SK-N-SH (cell line): ENCODE results near the gene SPOCK1. TPM values are rescaled to one million over a fixed set of nuclear protein-coding genes. Genes with fewer than 3 reads are reported as not detected.

Source experiments
- CTCF ChIA-PET: fragments of 300-600, 350-600 bp; formaldehyde crosslinking; extraction: SDS; loops from one replicate; lab custom pipeline; 2021; lab: Yijun Ruan, JAX
- POLR2A ChIA-PET: fragments of 350-600 bp; sonication (Branson Sonifier 250); formaldehyde crosslinking; extraction: SDS; loops from one replicate; lab custom pipeline; 2020; ENCODE audit warnings: antibody characterized with exemption, inconsistent platforms; lab: Yijun Ruan, JAX
- DNase-seq: peaks from one replicate; pipeline ENCODE4 v3.0.0; 2012
- H2AFZ ChIP-seq: fragments of 200-600 bp; sonication (generic); 2 replicates; pipeline ENCODE4 v1.8.1; 2016; ENCODE audit warnings: antibody characterized with exemption, mild to moderate bottlenecking, low read depth
- H3F3A ChIP-seq: fragments of 200-600 bp; sonication (generic); replicated peaks from 2 replicates; pipeline ENCODE3; 2016; ENCODE audit warnings: antibody characterized with exemption, mild to moderate bottlenecking; ENCODE audit not compliant: insufficient read depth
- H3K27ac ChIP-seq, 2 experiments: fragments of 200-500 bp in 1 of 2; fragments of 200-600 bp in 1 of 2; sonication (Bioruptor generic) in 1 of 2; sonication (generic), shearing (Covaris generic) in 1 of 2; 2 replicates each; pipeline versions ENCODE4 v1.5.1 to v1.6.1; 2014 to 2016; ENCODE audit warnings: low read depth in 2 of 2, inconsistent platforms in 1 of 2, low read length in 1 of 2, mild to moderate bottlenecking in 1 of 2, mixed read lengths in 1 of 2
- H3K27me3 ChIP-seq: fragments of 200-600 bp; sonication (generic), shearing (Covaris generic); 2 replicates; pipeline ENCODE4 v1.6.1; 2016; ENCODE audit warnings: mixed run types; ENCODE audit not compliant: insufficient read depth
- H3K36me3 ChIP-seq, 2 experiments: fragments of 200-500 bp in 1 of 2; fragments of 200-600 bp in 1 of 2; sonication (Bioruptor generic) in 1 of 2; sonication (generic) in 1 of 2; replicated peaks in 1 of 2; 2 replicates each; pipeline versions ENCODE3 to v1.5.1; 2014 to 2016; ENCODE audit warnings: low read length in 1 of 2, mild to moderate bottlenecking in 1 of 2; ENCODE audit not compliant: insufficient read depth in 2 of 2, control insufficient read depth in 1 of 2
- H3K4me1 ChIP-seq, 2 experiments: fragments of 200-500 bp in 1 of 2; fragments of 200-600 bp in 1 of 2; sonication (Bioruptor generic) in 1 of 2; sonication (generic), shearing (Covaris generic) in 1 of 2; 2 replicates each; pipeline versions ENCODE4 v1.5.1 to v1.6.1; 2014 to 2016; ENCODE audit warnings: low read depth in 1 of 2, low read length in 1 of 2, mixed run types in 1 of 2; ENCODE audit not compliant: insufficient read depth in 2 of 2, control insufficient read depth in 1 of 2
- H3K4me2 ChIP-seq: fragments of 200-600 bp; sonication (generic), shearing (Covaris generic); 2 replicates; pipeline ENCODE4 v1.6.1; 2017; ENCODE audit warnings: mixed run types
- H3K4me3 ChIP-seq, 2 experiments: fragments of 200-500 bp in 1 of 2; fragments of 200-600 bp in 1 of 2; sonication (Bioruptor generic) in 1 of 2; sonication (generic), shearing (Covaris generic) in 1 of 2; 2 replicates each; pipeline versions ENCODE4 v1.5.1 to v1.8.1; 2014 to 2016; ENCODE audit warnings: low read depth in 2 of 2, inconsistent platforms in 1 of 2, low read length in 1 of 2, mild to moderate bottlenecking in 1 of 2, mixed read lengths in 1 of 2, moderate library complexity in 1 of 2
- H3K79me2 ChIP-seq: fragments of 200-600 bp; sonication (generic); 2 replicates; pipeline ENCODE4 v1.8.1; 2017; ENCODE audit warnings: mild to moderate bottlenecking; ENCODE audit not compliant: insufficient read depth
- H3K9ac ChIP-seq: fragments of 200-600 bp; sonication (generic); 2 replicates; pipeline ENCODE4 v1.6.1; 2017; ENCODE audit warnings: mixed run types
- H3K9me2 ChIP-seq: fragments of 200-600 bp; sonication (generic); 2 replicates; pipeline ENCODE4 v1.6.1; 2017; ENCODE audit warnings: mixed run types
- H3K9me3 ChIP-seq: fragments of 200-600 bp; sonication (generic); 2 replicates; pipeline ENCODE4 v1.6.1; 2017; ENCODE audit warnings: mixed run types, mild to moderate bottlenecking, moderate library complexity
- H4K20me1 ChIP-seq: fragments of 200-600 bp; sonication (generic); 2 replicates; pipeline ENCODE4 v1.6.1; 2017; ENCODE audit warnings: mild to moderate bottlenecking, mixed run types; ENCODE audit not compliant: insufficient read depth
- EP300 ChIP-seq, 2 experiments: IDR thresholded peaks; 2 replicates each; pipeline versions ENCODE4 v1.4.0 to v1.6.1; 2012; ENCODE audit warnings: borderline replicate concordance in 1 of 2, low read depth in 1 of 2, low read length in 1 of 2
- FOXM1 ChIP-seq: IDR thresholded peaks from 2 replicates; pipeline ENCODE4 v1.4.0; 2012; ENCODE audit warnings: low read depth, mild to moderate bottlenecking
- GATA2 ChIP-seq: sonication (generic); formaldehyde crosslinking; IDR thresholded peaks from 2 replicates; pipeline ENCODE4 v1.5.0; 2020; ENCODE audit warnings: mild to moderate bottlenecking, missing genetic modification reagents
- MXI1 ChIP-seq: IDR thresholded peaks from 2 replicates; pipeline ENCODE4 v1.6.1; 2012; ENCODE audit warnings: mild to moderate bottlenecking, low read depth, low read length, improper control_type of control experiment
- NRF1 ChIP-seq: IDR thresholded peaks from 2 replicates; pipeline ENCODE4 v1.6.1; 2012; ENCODE audit warnings: low read depth, mild to moderate bottlenecking, low read length
- POLR2AphosphoS5 ChIP-seq: IDR thresholded peaks from 2 replicates; pipeline ENCODE4 v1.6.1; 2012; ENCODE audit warnings: low read depth, low read length
- RAD21 ChIP-seq: IDR thresholded peaks from 2 replicates; pipeline ENCODE4 v1.6.1; 2012; ENCODE audit warnings: mild to moderate bottlenecking, low read length
- RFX5 ChIP-seq: IDR thresholded peaks from 2 replicates; pipeline ENCODE4 v1.6.1; 2012; ENCODE audit warnings: mild to moderate bottlenecking, improper control_type of control experiment, low read length
- SIN3A ChIP-seq: IDR thresholded peaks from 2 replicates; pipeline ENCODE4 v1.6.1; 2012; ENCODE audit warnings: low read depth, mild to moderate bottlenecking, low read length, moderate library complexity, borderline replicate concordance
- TAF1 ChIP-seq: IDR thresholded peaks from 2 replicates; pipeline ENCODE4 v1.6.1; 2012; ENCODE audit warnings: low read depth, mild to moderate bottlenecking, low read length, moderate library complexity, borderline replicate concordance
- TEAD4 ChIP-seq: IDR thresholded peaks from 2 replicates; pipeline ENCODE4 v1.4.0; 2012; ENCODE audit warnings: mild to moderate bottlenecking, borderline replicate concordance; ENCODE audit not compliant: insufficient read depth
- whole genome bisulfite sequencing: methylation state at CpG from one replicate; pipeline ENCODE4 v1.1.6; 2017; ENCODE audit warnings: low lambda C conversion rate; 5-methylcytosine and 5-hydroxymethylcytosine counted together
- polyA plus RNA-seq, 3 experiments: library from polyadenylated mRNA; depleted of rRNA; stranded (reverse); fragments of >200 nt; gene quantifications; 2 replicates each; pipeline ENCODE4 v1.2.3, GENCODE V29; 2012
- TF ChIP-seq, protein P1 (sequence below): fragments of 150-350 bp; IDR thresholded peaks from 2 replicates; pipeline ENCODE4 v1.6.1; 2017; ENCODE audit warnings: antibody characterized with exemption, low read length, low read depth, borderline replicate concordance
- TF ChIP-seq, protein P2 (sequence below): IDR thresholded peaks from 2 replicates; pipeline ENCODE4 v1.6.1; 2012; ENCODE audit warnings: mild to moderate bottlenecking, low read depth, low read length, moderate library complexity
- TF ChIP-seq, protein P3 (sequence below): IDR thresholded peaks from 2 replicates; pipeline ENCODE4 v1.4.0; 2012; ENCODE audit warnings: low read depth
- TF ChIP-seq, protein P4 (sequence below): IDR thresholded peaks from 2 replicates; pipeline ENCODE4 v1.4.0; 2012; ENCODE audit warnings: low read depth, borderline replicate concordance
- TF ChIP-seq, protein P5 (sequence below): fragments of 200-600 bp; sonication (generic); IDR thresholded peaks from 2 replicates; pipeline ENCODE4 v1.6.1; 2017; ENCODE audit warnings: antibody characterized with exemption, mild to moderate bottlenecking, moderate library complexity
- TF ChIP-seq, protein P6 (sequence below): IDR thresholded peaks from 2 replicates; pipeline ENCODE4 v1.4.0; 2012; ENCODE audit warnings: low read depth, borderline replicate concordance

Gene SPOCK1
- polyA plus RNA-seq, 1 of the 3 experiments (the other 2 are of a cell fraction): 11.3 TPM

DNA sequence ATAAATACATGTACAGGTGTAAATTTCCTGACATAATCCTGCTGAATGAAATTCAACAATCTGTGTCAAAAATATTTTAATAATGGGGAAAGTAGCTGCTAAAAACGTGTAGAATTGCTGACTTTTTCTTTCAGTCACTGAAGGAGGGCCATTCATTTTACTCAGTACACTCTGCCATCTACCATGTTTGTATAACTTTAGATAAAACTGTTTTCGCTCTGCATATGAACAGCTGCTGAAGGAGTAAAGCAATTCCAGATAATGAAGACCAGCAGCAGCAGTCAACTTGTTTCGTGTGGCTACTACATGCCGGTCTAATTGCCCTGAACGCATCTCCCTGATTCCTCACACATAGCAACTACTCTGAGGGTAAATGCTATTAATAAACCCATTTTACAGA is 380.5 kb downstream of the SPOCK1 start:
- 51% methylated on average over 5 of the region's 5 CpGs for WGBS

DNA sequence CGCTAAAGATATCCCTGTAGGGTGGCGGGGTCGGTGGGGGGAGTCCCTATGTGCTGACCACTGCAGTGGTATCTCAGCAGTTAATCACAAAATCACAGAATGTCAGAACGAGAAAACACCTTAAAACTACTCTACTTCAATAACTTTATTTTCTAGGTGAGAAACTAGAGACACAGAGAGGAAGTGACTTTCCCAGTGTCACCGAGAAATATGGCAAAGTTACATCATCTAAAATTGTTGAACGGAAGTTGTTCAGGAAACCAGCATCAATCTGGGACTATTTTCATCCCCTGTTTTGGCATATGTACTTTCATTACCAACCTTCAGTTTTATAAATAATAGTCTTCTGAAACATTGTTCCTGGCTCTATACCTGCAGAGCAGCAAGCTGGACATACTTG is 384.0 kb downstream of the SPOCK1 start:
- peak overlapping the region; percentile 30; the same call in 1 of the 2 replicates for H3K4me2 ChIP-seq
- 64% methylated on average over 6 of the region's 6 CpGs for WGBS
- no peaks in the 10 kb centered on the region for H4K20me1 ChIP-seq
- CTCF ChIA-PET: no interaction called here
- peaks cover 11 to 21% of the 10 kb centered on the region in 2 experiments; a peak in 2 of 4 replicates for H3K4me1 ChIP-seq
- no peak overlapping the region for H2AFZ ChIP-seq
- no peaks in the 10 kb centered on the region for H3K27me3 ChIP-seq
- H3F3A ChIP-seq: no peaks in the 10 kb centered on the region
- H3K9me3 ChIP-seq: no peaks in the 10 kb centered on the region
- H3K27ac ChIP-seq: peak overlapping the region; percentile 5 to 80; a peak in 3 of 4 replicates
- DNase-seq: no peak
- no peak overlapping the region; the same call in 1 of the 2 replicates for H3K9ac ChIP-seq
- H3K79me2 ChIP-seq: no peaks in the 10 kb centered on the region
- peaks cover 0 to 14% of the 10 kb centered on the region in 2 experiments for H3K36me3 ChIP-seq
- no peak overlapping the region for H3K4me3 ChIP-seq
- POLR2A ChIA-PET: no interaction called here
- H3K9me2 ChIP-seq: no peaks in the 10 kb centered on the region
- TF ChIP-seq, protein P1, sequence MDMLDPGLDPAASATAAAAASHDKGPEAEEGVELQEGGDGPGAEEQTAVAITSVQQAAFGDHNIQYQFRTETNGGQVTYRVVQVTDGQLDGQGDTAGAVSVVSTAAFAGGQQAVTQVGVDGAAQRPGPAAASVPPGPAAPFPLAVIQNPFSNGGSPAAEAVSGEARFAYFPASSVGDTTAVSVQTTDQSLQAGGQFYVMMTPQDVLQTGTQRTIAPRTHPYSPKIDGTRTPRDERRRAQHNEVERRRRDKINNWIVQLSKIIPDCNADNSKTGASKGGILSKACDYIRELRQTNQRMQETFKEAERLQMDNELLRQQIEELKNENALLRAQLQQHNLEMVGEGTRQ: no peak
- no peak for TF ChIP-seq SIN3A
- TF ChIP-seq RFX5: no peak
- TF ChIP-seq, protein P2, sequence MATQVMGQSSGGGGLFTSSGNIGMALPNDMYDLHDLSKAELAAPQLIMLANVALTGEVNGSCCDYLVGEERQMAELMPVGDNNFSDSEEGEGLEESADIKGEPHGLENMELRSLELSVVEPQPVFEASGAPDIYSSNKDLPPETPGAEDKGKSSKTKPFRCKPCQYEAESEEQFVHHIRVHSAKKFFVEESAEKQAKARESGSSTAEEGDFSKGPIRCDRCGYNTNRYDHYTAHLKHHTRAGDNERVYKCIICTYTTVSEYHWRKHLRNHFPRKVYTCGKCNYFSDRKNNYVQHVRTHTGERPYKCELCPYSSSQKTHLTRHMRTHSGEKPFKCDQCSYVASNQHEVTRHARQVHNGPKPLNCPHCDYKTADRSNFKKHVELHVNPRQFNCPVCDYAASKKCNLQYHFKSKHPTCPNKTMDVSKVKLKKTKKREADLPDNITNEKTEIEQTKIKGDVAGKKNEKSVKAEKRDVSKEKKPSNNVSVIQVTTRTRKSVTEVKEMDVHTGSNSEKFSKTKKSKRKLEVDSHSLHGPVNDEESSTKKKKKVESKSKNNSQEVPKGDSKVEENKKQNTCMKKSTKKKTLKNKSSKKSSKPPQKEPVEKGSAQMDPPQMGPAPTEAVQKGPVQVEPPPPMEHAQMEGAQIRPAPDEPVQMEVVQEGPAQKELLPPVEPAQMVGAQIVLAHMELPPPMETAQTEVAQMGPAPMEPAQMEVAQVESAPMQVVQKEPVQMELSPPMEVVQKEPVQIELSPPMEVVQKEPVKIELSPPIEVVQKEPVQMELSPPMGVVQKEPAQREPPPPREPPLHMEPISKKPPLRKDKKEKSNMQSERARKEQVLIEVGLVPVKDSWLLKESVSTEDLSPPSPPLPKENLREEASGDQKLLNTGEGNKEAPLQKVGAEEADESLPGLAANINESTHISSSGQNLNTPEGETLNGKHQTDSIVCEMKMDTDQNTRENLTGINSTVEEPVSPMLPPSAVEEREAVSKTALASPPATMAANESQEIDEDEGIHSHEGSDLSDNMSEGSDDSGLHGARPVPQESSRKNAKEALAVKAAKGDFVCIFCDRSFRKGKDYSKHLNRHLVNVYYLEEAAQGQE: no peak
- TF ChIP-seq POLR2AphosphoS5: no peak
- TF ChIP-seq MXI1: no peak
- no peak for TF ChIP-seq GATA2 (CRISPR knock-in tag)

More for the DNA sequence above, 380.5 kb downstream of the SPOCK1 start:
- no peaks in the 10 kb centered on the region for H3K36me3 ChIP-seq
- H2AFZ ChIP-seq: no peak overlapping the region
- H3K27ac ChIP-seq: no peak overlapping the region
- TF ChIP-seq MXI1 (no peak), RAD21 (no peak), SIN3A (no peak), EP300 (IDR thresholded peaks at IDR 0.05; ENCODE audit: borderline replicate concordance in 1 of 2, low read depth in 1 of 2, low read length in 1 of 2) (no peak), NRF1 (no peak), TAF1 (no peak), FOXM1 (no peak), TEAD4 (no peak)
- TF ChIP-seq, protein P3, sequence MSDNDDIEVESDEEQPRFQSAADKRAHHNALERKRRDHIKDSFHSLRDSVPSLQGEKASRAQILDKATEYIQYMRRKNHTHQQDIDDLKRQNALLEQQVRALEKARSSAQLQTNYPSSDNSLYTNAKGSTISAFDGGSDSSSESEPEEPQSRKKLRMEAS: no peak
- TF ChIP-seq, protein P4, sequence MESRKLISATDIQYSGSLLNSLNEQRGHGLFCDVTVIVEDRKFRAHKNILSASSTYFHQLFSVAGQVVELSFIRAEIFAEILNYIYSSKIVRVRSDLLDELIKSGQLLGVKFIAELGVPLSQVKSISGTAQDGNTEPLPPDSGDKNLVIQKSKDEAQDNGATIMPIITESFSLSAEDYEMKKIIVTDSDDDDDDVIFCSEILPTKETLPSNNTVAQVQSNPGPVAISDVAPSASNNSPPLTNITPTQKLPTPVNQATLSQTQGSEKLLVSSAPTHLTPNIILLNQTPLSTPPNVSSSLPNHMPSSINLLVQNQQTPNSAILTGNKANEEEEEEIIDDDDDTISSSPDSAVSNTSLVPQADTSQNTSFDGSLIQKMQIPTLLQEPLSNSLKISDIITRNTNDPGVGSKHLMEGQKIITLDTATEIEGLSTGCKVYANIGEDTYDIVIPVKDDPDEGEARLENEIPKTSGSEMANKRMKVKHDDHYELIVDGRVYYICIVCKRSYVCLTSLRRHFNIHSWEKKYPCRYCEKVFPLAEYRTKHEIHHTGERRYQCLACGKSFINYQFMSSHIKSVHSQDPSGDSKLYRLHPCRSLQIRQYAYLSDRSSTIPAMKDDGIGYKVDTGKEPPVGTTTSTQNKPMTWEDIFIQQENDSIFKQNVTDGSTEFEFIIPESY: no peak
- TF ChIP-seq, protein P5, sequence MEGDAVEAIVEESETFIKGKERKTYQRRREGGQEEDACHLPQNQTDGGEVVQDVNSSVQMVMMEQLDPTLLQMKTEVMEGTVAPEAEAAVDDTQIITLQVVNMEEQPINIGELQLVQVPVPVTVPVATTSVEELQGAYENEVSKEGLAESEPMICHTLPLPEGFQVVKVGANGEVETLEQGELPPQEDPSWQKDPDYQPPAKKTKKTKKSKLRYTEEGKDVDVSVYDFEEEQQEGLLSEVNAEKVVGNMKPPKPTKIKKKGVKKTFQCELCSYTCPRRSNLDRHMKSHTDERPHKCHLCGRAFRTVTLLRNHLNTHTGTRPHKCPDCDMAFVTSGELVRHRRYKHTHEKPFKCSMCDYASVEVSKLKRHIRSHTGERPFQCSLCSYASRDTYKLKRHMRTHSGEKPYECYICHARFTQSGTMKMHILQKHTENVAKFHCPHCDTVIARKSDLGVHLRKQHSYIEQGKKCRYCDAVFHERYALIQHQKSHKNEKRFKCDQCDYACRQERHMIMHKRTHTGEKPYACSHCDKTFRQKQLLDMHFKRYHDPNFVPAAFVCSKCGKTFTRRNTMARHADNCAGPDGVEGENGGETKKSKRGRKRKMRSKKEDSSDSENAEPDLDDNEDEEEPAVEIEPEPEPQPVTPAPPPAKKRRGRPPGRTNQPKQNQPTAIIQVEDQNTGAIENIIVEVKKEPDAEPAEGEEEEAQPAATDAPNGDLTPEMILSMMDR: no peak
- TF ChIP-seq, protein P6, sequence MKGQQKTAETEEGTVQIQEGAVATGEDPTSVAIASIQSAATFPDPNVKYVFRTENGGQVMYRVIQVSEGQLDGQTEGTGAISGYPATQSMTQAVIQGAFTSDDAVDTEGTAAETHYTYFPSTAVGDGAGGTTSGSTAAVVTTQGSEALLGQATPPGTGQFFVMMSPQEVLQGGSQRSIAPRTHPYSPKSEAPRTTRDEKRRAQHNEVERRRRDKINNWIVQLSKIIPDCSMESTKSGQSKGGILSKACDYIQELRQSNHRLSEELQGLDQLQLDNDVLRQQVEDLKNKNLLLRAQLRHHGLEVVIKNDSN: no peak
- H3K9me2 ChIP-seq: no peaks in the 10 kb centered on the region
- DNase-seq: no peak
- H3K9me3 ChIP-seq: no peaks in the 10 kb centered on the region
- no peaks in the 10 kb centered on the region; the same call in 1 of the 2 replicates for H3K79me2 ChIP-seq
- H3K9ac ChIP-seq: no peak overlapping the region
- no peaks in the 10 kb centered on the region for H3K27me3 ChIP-seq
- H3K4me1 ChIP-seq: peaks cover 17 to 21% of the 10 kb centered on the region in 2 experiments; a peak in 2 of 4 replicates
- no peak overlapping the region for H3K4me2 ChIP-seq
- H3K4me3 ChIP-seq: no peak overlapping the region
- no peaks in the 10 kb centered on the region for H4K20me1 ChIP-seq
- ChIA-PET CTCF (no interaction called here), POLR2A (no interaction called here)
- H3F3A ChIP-seq: no peaks in the 10 kb centered on the region
